22Rv1 (cell line): ENCODE measurements around the gene NUP188.
A peak's percentile ranks its signal among the peaks of the same experiment; 100 is the strongest.

Source experiments
- CTCF ChIP-seq: fragments of 450-650 bp; IDR thresholded peaks from 2 replicates; pipeline ENCODE4 v1.5.1; 2017; ENCODE audit warnings: mild to moderate bottlenecking
- ZFX ChIP-seq: fragments of 450-650 bp; IDR thresholded peaks from 2 replicates; pipeline ENCODE4 v1.6.1; 2017; ENCODE audit warnings: antibody characterized with exemption, borderline replicate concordance

- TF ChIP-seq CTCF (peak; percentile 91), ZFX (no peak)
Observed at GRCh38 chr9:128927731-128928411, 19.6 kb upstream of the NUP188 start.
